CD4-positive, alpha-beta T cell treated with Interferon alpha-2 for 1 hour (primary cell): ENCODE results near the gene LY6G5C.

Experiments
- DNase-seq, 2 donors: peaks; one replicate each; pipeline ENCODE4 v3.0.0-alpha.2; 2020 to 2022

Gene LY6G5C

DNA sequence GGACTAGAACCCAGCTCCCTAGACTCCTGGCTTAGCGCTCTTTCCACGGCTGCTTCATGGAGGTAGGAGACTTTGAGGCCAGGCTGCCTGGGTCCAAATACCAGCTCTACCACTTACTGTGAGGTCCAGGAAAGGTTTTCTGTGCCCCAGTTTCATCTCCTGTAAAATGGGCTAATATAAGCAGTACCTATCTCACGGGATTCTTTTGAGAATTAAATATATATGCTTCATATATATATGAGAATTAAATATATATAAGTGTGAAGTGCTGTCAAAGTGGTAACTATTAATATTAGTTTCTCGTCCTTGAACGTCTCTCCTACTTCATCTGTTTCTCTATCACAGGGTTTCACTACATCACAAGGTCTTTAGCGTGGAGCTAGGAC is 10.2 kb upstream of the LY6G5C start:
- DNase-seq, result no peak

DNA sequence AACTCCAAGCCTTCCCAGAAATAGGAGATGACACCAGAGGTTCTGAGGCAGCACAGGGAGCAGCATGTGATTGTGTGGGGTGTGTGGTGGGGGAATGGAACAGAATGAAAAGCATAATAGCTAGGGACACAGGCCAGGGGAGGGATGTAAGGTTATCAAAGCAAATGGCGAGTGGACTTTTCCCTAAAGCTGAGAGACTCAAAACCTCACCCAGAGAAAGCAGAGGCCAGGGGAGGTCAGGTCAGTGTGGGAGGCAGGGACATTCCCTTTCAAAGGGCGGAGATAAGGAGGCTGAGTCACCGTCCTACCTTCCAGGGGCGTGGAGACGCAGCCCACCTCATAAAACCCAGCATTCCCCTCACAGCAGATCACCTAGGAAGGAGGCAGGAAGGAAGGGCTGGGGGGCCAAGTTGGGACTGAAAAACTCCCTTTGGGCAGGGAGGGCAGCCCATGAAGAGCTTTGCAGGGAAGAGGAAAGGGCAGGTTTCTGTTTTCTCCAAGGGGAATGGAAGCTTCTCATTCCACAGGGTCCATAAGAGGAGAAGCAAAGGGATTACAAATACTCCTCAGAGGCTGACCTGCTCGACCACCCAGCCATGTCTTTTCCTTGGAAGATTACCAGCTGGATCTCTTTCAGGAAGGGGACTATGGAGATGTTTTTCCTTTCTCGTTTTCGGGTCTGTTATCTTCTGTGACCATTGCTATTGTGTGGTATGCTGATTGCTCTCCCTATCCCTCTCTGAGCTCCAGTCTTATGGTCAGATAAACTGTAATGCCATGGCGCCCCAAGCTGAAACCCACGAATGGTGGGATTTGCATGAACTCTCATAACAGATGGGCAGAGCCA is 9.6 kb upstream of the LY6G5C start:
- no peak for DNase-seq

DNA sequence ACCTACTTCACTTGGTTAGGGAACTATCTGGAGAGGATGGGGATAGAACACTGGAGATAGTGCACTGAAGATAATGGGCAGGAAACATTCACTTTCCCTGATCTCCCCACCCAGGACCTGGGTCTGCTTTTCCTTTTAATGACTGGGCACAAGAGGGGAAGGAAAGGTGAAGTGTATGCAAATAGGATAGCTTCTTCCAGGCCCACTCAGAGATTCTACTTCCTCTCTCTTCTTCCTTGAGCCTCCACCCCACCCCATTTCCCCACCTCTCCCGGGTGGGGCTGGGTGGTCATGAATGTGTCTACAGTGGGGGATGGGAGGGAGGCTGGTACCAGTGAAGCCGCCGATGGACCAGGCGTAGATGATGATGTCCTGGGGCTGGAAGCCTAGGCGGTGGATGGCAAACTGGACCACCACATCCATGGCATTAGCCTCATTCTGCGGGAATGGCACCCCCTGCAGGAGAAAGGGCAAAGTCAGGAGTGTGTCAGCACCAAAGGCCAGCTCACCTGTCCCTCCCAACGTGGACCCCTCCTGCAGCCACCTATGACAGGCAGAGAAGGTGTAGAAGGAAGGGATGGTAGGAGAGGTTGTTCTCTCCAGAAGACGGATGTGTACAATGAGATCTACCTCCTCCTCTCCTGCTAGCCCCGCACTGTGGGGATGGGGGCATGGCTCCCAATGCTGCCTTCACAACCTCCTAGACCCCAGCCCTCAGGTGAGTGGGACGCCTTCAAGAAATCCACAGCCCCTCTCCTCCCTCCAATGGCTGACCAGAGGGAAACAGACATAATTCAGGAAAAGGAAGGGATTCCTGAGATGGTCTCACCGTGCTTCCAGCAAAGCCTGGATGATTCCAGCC is 8.6 kb upstream of the LY6G5C start:
- DNase-seq, result peak in 1 of 2 donors; percentile 18

DNA sequence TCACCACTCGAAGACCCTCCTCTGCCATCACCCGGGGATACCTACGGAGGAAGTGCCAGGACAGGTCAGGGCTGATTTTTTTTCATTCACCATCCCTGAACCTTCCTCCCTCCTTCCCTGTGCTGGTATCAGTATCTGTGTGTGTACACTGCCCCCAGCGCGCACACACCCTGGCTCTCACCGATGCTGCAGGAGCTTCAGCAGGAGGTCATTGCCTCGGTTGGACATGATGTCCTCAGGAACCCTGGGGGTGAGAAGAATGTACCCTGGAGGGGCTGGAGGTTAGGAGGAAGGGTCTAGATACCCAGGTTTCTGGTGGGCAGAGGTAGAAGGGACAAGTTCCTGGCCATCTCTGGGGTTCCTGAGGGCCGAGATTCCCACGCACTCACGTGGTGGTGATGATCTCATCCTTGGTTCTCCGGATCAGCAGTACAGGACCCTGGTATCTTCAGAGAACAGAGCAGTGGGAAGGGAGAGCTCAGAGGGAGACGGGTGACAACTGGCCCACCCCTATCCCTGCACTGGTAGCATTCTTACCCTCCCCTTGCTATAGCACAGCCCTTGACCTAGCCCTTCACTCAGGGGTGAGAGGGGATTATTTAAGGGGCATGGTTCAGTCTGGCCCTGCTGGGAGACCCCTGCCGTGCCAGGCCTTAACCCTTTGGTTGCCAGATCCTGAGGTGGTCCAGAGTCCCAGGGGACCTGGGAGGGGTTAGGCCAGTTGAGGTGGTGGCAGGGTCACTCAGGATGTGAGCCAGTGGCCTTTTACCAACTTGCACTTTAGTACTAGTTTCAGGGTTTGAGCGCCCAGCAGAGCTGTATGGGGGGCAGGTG is 7.2 kb upstream of the LY6G5C start:
- no peak for DNase-seq

DNA sequence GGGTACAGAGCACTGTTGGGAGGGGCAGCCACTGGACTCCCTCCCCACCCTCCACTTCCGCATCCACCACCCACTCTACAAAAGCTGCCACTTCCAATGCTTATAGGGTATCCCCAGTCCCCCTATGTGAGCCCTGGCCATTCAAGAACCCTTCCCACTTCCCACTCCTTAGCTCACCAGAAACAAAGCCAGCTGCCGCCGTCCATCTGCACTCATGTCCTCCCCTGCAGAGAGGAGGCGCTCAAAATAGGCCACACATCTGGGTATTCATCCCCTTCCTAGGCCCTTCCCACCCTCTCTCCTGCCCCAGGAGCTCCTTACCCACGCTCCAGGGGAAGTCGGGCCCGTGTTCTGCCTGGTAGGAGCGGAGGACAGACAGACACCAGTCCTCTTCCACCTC is 6.5 kb upstream of the LY6G5C start:
- no peak for DNase-seq

DNA sequence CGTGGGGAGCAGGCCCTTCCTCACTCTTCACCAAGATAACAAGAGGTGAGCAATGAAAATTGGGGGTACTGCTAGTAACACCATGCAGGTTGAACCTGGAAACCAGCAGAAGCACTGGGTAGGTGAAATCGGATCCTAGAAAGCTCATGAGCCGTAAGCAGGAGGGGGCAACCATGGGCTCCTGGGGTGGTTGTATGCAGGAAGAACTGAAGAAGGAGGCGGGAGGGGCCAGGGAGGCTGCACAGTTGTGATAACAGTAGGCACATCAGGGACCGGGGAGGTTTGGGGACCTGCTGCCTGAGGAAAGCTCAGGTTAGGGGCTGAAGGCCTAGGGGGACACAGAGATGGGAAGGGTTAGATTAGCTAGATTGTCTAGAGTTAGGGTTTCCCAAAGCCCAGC is 5.6 kb upstream of the LY6G5C start:
- no peak for DNase-seq

DNA sequence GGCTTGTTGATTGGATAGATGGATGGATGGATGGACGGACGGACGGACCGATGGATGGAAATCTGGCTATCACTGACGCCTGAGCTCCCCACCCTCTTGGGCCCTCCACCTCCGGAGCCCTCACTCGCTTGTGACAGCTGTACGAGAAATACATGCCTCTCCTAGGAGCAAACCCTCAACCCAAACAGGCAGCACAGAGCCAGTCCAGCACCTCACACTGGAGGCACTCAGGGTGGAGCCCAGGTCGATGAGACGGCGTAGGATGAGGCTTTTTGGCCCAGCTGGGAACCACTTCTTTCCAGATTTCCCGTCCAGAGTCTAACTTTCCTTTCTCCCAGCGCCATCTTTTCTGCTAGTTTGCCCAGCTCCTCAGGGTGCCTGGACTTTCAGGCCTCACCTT is 2.7 kb upstream of the LY6G5C start:
- no peak for DNase-seq

DNA sequence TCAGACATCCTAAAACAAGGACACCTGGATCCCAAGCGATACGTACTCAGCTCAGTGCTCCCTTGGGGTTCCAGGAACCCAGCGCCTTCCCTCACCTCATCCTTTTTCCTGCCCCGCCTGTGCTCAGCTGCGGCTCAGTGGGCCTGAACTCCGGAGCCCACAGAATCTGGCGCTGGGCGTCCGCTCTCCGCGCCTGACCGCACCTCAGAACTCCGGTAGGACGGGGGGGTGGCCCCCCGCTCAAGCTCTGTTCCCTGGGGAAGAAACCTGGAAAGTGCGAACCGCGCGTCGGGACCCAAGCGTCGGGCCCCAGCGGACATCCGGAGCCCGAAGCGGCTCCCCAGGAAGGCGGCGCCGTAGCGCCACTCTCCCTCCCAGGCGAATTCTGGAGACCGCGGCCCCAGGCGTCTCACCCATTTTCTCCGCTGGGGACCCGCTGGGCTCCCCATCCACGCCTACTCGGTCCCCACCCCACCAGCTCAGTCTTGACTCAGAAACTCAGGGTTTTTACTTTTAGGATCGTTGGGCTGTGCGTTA is 336 bp upstream of the LY6G5C start:
- peak; percentile 9 to 44 for DNase-seq

DNA sequence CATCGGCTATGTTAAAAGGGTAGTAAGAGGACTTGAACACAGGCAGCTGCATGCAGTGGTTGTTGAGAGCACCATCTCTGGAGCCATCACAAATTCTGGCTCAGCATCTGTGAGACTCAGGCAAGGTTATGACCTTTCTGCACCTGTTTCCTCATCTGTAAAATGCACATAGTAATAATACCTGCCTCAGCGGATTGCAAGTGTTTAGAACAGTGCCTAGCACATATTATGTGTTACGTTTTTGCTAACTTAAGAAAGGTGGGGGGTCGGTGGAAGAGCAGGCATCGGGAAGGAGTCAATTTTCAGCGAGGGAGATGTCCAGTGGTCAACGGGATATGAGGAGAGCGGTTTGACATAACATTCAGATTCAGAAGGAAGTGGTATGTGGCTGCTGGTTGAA is 2.9 kb downstream of the LY6G5C start:
- DNase-seq, result no peak

DNA sequence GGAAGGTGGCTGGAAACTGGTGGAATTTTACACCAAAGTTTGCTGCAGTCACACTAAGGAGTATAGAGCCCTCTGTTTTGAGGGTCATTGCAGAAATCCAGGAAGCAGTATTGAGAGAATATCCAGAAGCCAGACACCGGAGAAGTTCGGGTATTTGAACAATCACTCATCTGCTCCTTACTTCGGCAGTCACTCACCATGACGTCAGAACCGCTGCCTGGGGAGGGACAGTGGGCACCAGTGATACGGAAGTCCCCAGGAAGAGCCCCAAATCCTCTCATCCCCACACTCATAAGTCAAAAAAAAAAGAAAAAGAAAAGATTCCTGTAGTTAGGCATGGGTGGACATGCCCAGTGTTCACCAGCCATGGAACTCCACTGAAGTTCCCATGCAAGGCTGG is 4.0 kb downstream of the LY6G5C start:
- DNase-seq, result no peak

DNA sequence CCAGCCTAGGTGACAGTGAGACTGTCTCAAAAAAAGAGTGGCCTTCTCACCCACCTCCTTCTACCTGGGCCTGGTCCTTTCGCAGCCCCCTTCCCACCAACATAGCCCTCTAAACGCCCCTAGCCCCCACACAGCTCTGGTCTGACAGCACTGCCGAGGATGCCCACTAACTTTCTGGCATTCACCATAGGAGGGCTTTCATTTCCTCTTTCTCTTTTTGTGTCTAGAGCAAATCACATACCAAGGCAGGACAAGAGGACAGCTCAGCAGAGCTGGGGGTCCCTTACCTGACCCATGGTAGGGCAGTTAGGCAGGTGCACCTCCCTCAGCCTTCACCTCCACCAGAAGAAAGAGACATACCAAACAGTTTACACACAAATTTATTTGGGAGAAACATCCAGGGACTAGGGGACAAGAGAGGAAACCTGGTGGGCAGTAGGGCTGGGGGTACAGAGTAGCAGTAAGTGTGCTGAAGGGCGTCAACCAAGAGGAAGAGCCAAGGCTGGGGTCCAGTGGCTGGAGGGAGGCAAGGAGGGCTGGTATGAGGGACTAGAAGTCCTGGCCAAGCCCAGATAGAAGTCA is 4.5 kb downstream of the LY6G5C start:
- no peak for DNase-seq

DNA sequence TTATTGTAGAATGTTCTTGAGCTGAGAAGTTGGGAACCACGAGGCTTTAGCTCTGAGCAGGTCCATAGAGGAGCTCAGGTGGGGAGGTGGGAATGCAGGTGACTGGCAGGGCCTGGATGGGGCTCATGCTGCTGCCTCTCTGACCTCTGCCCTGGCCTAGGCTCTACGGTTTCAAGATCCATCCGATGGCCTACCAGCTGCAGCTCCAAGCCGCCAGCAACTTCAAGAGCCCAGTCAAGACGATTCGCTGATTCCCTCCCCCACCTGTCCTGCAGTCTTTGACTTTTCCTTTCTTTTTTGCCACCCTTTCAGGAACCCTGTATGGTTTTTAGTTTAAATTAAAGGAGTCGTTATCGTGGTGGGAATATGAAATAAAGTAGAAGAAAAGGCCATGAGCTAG is 11.2 kb downstream of the LY6G5C start, which contains the start of gene LY6G5B:
LY6G5B (plus strand) TSS at position 301 of the 400 bp plus-strand sequence. CDS start 975 bp downstream, outside the sequence.
- DNase-seq, result no peak

DNA sequence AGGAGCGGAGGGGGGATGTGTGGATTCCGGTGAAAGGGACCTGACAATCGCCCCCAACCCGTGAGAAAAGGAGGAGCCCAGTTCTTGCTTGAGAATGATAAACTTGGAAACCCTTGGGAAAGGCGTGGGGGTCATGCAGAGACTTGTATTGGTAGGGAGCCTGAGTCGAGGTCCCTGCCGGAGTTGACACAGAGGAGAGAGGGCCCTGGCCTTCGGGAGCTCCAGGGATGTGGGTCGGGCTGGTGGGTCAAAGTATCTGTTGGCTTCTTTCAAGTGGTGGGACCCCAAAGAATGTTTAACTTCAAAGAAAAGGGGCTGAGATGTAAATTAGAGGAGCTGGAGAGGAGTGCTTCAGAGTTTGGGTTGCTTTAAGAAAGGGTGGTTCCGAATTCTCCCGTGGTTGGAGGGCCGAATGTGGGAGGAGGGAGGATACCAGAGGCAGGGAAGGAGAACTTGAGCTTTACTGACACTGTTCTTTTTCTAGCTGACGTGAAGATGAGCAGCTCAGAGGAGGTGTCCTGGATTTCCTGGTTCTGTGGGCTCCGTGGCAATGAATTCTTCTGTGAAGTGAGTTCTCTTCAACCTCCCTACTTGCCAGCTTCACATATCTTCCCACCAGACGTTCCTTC is 14.4 kb downstream of the LY6G5C start:
- peak in 1 of 2 donors; percentile 8 for DNase-seq

DNA sequence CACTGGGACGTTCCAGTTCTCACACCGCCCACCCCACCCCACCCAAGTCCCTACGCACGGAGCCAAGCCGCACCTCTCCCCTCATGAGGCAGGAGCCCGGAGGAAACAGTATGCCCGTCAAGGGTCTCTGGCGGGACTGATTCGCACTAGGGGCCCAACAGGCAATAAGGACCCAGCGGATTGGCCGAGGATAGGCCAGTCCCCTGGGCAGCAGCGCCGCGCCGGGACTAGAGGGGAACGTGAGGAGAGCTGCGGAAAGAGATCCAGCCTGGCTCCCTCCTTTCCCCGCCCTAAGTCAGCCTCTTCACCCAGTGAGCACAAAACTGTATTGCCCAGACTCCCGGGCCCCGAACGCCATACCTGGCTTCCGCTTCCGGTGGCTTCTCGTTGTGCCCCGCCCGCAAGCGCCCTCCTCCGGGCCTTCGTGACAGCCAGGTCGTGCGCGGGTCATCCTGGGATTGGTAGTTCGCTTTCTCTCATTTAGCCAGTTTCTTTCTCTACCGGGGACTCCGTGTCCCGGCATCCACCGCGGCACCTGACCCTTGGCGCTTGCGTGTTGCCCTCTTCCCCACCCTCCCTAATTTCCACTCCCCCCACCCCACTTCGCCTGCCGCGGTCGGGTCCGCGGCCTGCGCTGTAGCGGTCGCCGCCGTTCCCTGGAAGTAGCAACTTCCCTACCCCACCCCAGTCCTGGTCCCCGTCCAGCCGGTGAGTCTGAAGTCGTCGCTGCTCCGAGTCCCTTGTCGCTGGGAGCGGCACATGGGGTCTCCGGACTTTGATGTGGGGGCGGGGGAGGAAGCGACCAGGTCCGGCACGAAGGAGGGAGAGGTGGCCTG is 15.1 kb downstream of the LY6G5C start, which contains the start of gene CSNK2B:
CSNK2B (plus strand) TSS at position 580 of the 836 bp plus-strand sequence. CDS start 752 bp downstream, outside the sequence.
- peak; percentile 97 to 98 for DNase-seq

DNA sequence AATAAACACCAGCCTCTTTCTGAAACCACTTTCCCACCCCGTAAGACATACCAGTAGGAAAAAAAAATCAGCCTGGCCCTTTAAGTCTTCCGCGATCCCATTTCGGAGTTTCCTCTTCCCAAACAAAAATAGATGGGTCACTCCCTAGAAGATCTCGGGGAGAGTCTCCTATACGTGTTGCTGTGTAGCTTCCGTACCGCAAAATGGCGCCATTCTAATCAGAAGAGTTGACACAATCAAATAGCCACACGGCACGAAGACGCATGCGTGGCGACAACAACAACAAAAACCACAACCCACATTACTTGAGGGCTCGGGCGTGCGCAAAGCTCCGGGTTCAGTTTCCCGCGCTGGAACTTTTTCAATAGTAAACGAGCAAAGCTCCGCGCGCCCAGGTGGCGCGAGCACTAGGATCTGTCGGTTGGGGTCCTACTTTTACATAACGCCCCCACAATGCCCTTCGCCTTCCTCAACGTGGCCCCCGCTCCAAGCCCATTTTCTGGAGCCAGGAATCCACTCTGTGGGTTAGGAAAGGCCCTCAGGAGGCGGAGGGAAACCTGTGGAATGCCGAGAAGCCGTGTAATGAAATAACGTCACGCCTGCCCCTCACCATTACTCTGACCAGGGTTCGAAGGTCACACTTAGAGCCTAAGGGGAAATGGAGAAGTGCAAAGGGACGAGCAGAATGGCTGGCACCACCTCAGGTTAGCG is 15.9 kb downstream of the LY6G5C start, which contains the start of gene GPANK1:
GPANK1 (minus strand) TSS at position 208 of the 711 bp plus-strand sequence. CDS start 519 bp downstream, outside the sequence.
- DNase-seq, result peak; percentile 92 to 94

DNA sequence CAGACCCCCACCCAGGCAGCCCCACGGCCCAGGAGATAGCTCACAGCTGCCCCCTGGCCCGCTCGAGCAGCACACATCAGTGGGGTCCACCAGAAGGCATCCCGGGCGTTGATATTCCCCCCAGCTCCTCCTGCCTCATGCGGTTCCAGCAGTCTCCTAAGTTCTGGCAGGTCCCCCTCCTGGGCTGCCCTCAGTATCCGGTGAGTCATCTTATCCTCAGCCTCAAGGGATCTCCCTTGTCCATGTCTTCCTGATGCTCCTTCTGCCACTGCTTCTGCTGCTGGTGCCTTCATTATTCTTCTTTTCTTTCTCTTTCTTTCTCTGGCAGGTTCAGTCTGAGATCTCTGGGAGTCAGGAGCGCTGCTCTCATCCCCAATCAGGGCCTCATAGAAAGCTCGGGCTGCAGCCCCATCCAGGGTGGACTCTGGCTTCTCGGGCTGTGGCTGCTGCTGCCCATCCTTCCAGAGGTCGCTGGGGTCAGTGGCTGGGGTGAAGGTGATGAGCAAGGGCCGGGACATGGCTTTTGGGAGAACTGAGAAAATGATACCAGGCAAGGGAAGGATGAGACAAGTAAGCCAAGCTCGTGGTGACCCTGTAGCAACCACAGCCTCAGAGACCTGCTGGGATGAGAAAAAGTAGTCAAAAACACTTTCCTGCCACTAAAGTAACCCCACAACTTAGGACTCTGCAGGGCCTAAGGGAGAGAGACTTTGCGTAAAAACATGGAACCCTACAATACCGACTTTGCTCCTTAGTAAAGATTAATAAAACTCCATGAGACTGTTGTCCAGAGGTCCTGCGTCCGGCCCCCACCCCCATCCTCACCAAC is 16.7 kb downstream of the LY6G5C start:
- DNase-seq, result peak in 1 of 2 donors; percentile 20

DNA sequence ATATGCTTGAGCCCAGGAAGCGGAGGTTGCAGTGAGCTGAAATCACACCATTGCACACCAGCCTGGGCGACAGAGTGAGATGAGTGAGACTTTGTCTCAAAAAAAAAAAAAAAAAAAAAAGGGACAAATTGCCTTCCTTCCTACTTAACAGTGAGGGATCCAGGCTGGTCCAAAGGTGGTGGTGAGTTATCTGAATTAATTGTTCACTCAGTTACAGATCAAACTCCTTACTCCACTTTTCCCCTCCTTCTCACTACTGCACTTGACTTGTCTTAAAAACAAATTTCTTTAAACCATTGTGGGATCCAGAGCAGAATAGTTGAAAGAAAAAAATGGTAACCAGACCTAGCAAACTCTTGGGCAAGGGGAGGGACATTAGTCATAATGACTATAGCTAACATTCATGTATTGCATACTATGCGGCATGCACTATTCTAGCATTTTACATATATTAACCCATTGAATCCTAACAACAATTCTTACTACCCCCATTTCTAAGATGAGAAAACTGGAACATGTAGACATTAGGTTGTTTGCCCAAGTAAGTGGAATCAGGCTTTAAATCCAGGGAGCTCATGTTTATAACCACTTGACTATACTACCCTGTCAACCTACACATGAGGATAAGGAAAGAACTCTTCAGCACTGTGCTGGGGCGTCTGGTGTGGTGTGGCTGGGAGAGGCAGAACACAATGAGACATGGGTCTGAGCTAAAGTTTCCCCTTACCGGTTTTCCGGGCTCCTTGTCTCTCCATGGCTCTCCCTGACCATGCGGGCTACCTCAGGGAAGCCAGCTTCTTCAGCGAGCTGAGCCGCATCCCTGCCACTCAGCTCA is 17.5 kb downstream of the LY6G5C start:
- no peak for DNase-seq
